IMR-90 (cell line): Measurements from ENCODE around the gene LRRN2. TPM values are rescaled to one million over a fixed set of nuclear protein-coding genes. Genes with fewer than 3 reads are reported as not detected.

Experiments used
- ATAC-seq: fragments of 200-7000 bp; cut with Tn5 transposase; 2 replicates; pipeline ENCODE4 v1.9.1; 2020; ENCODE audit warnings: low read depth, mild to moderate bottlenecking, moderate library complexity
- BruUV-seq: library from RNA; stranded (reverse); fragments of 400-500 nt; replicated peaks from 2 replicates; lab custom pipeline; 2021; lab: Mats Ljungman, UMichigan
- CTCF ChIA-PET: fragments of 300-600 bp; formaldehyde crosslinking; extraction: SDS; loops from one replicate; lab custom pipeline; 2021; ENCODE audit warnings: antibody characterized with exemption; lab: Yijun Ruan, JAX
- POLR2A ChIA-PET: fragments of 300-600 bp; sonication (Branson Sonifier 250); formaldehyde crosslinking; loops from one replicate; lab custom pipeline; 2022; ENCODE audit warnings: antibody characterized with exemption; ENCODE audit not compliant: unreplicated experiment; lab: Charles Lee
- DNase-seq: peaks from one replicate; pipeline ENCODE4 v3.0.0; 2013
- H2AFZ ChIP-seq: replicated peaks from 2 replicates; pipeline ENCODE3; 2013; ENCODE audit warnings: low read length, mild to moderate bottlenecking; ENCODE audit not compliant: poor library complexity
- H2AK5ac ChIP-seq: 2 replicates; pipeline ENCODE4 v1.6.1; 2013; ENCODE audit warnings: low read depth, low read length, inconsistent platforms
- H2AK9ac ChIP-seq: replicated peaks from 2 replicates; pipeline ENCODE3; 2013; ENCODE audit warnings: mild to moderate bottlenecking, low read depth, low read length, moderate library complexity; ENCODE audit not compliant: poor library complexity
- H2BK120ac ChIP-seq: 2 replicates; pipeline ENCODE4 v1.6.1; 2013; ENCODE audit warnings: low read depth, low read length, inconsistent platforms
- H2BK15ac ChIP-seq: 3 replicates; pipeline ENCODE4 v1.6.1; 2013; ENCODE audit warnings: low read depth, low read length, inconsistent platforms
- H2BK20ac ChIP-seq: 2 replicates; pipeline ENCODE4 v1.6.1; 2013; ENCODE audit warnings: low read depth, mild to moderate bottlenecking, inconsistent platforms, low read length, moderate library complexity
- H2BK5ac ChIP-seq: 2 replicates; pipeline ENCODE4 v1.6.1; 2013; ENCODE audit warnings: mild to moderate bottlenecking, low read depth, low read length, inconsistent platforms; ENCODE audit not compliant: poor library complexity, severe bottlenecking
- H3K14ac ChIP-seq: replicated peaks from 2 replicates; pipeline ENCODE4 v1.6.1; 2013; ENCODE audit warnings: low read depth, low read length, inconsistent platforms
- H3K18ac ChIP-seq: 2 replicates; pipeline ENCODE4 v1.6.1; 2013; ENCODE audit warnings: low read depth, low read length, control low read depth
- H3K23ac ChIP-seq: 2 replicates; pipeline ENCODE4 v1.6.1; 2013; ENCODE audit warnings: low read depth, low read length, inconsistent platforms
- H3K27ac ChIP-seq: 2 replicates; pipeline ENCODE4 v1.5.1; 2013; ENCODE audit warnings: mild to moderate bottlenecking, control low read depth, low read length; ENCODE audit not compliant: insufficient read depth
- H3K27me3 ChIP-seq: 2 replicates; pipeline ENCODE4 v1.6.1; 2013; ENCODE audit warnings: low read length; ENCODE audit not compliant: control insufficient read depth, insufficient read depth
- H3K36me3 ChIP-seq: 2 replicates; pipeline ENCODE4 v1.6.1; 2013; ENCODE audit warnings: low read length, mixed read lengths; ENCODE audit not compliant: control insufficient read depth, insufficient read depth
- H3K4ac ChIP-seq: 2 replicates; pipeline ENCODE4 v1.6.1; 2013; ENCODE audit warnings: low read depth, low read length, inconsistent platforms
- H3K4me1 ChIP-seq: 2 replicates; pipeline ENCODE4 v1.6.1; 2013; ENCODE audit warnings: low read length, mixed read lengths; ENCODE audit not compliant: control insufficient read depth, insufficient read depth
- H3K4me2 ChIP-seq: 2 replicates; pipeline ENCODE4 v1.6.1; 2013; ENCODE audit warnings: low read depth, mild to moderate bottlenecking, control low read depth, low read length, moderate library complexity
- H3K4me3 ChIP-seq: 2 replicates; pipeline ENCODE4 v1.5.1; 2013; ENCODE audit warnings: low read depth, mild to moderate bottlenecking, control low read depth, low read length, moderate library complexity; ENCODE audit not compliant: insufficient read depth
- H3K56ac ChIP-seq: 2 replicates; pipeline ENCODE4 v1.6.1; 2013; ENCODE audit warnings: low read length, inconsistent platforms; ENCODE audit not compliant: insufficient read depth; ENCODE audit errors: extremely low read depth
- H3K79me1 ChIP-seq, 2 experiments: 2 replicates each; pipeline ENCODE4 v1.6.1; 2013; ENCODE audit warnings: low read length in 2 of 2, inconsistent platforms in 1 of 2, low read depth in 1 of 2
- H3K9ac ChIP-seq: 2 replicates; pipeline ENCODE4 v1.6.1; 2013; ENCODE audit warnings: low read depth, low read length, control low read depth
- H3K9me1 ChIP-seq: 2 replicates; pipeline ENCODE4 v1.6.1; 2013; ENCODE audit warnings: low read length, inconsistent platforms; ENCODE audit not compliant: insufficient read depth
- H3K9me3 ChIP-seq: 2 replicates; pipeline ENCODE4 v1.6.1; 2013; ENCODE audit warnings: low read length; ENCODE audit not compliant: control insufficient read depth, insufficient read depth
- H4K20me1 ChIP-seq: 2 replicates; pipeline ENCODE4 v1.6.1; 2013; ENCODE audit warnings: low read length, inconsistent platforms; ENCODE audit not compliant: insufficient read depth
- H4K5ac ChIP-seq: 2 replicates; pipeline ENCODE4 v1.6.1; 2013; ENCODE audit warnings: mild to moderate bottlenecking, low read depth, low read length, control low read depth
- H4K8ac ChIP-seq, 2 experiments: 2 replicates each; pipeline ENCODE4 v1.6.1; 2013; ENCODE audit warnings: low read depth in 2 of 2, low read length in 2 of 2, control low read depth in 1 of 2, inconsistent platforms in 1 of 2
- H4K91ac ChIP-seq: 2 replicates; pipeline ENCODE4 v1.6.1; 2013; ENCODE audit warnings: low read depth, low read length, inconsistent platforms; ENCODE audit not compliant: insufficient read depth
- CEBPB ChIP-seq: IDR thresholded peaks from 2 replicates; pipeline ENCODE4 v1.6.1; 2012; ENCODE audit warnings: low read depth, low read length, improper control_type of control experiment
- MXI1 ChIP-seq: IDR thresholded peaks from 2 replicates; pipeline ENCODE4 v1.6.1; 2012; ENCODE audit warnings: low read depth, mild to moderate bottlenecking, low read length, moderate library complexity, borderline replicate concordance
- WGBS, 2 experiments: methylation state at CpG; one replicate each; pipeline versions ENCODE4 v1.1.5 to v1.1.7; 2013; ENCODE audit warnings: missing lambda C conversion rate in 2 of 2; ENCODE audit not compliant: insufficient read length in 1 of 2; ENCODE audit errors: extremely low coverage in 2 of 2; 5-methylcytosine and 5-hydroxymethylcytosine counted together
- dilution Hi-C: fragments of 300-500 bp; cut with HindIII; formaldehyde crosslinking; loops from one replicate; pipeline ENCODE4 v1.14.3; 2018; ENCODE audit warnings: low sequenced_read_pairs; ENCODE audit not compliant: unreplicated experiment
- in situ Hi-C: fragments of 300-500 bp; cut with MboI; formaldehyde crosslinking; loops from 3 replicates; pipeline ENCODE4 v1.14.3; 2019; ENCODE audit warnings: low sequenced_read_pairs, inconsistent platforms, mixed read lengths
- intact Hi-C: fragments of 100-400 bp; cut with micrococcal nuclease; formaldehyde crosslinking; loops from 2 replicates; pipeline ENCODE4 v1.10.0; 2022
- polyA plus RNA-seq, 3 experiments: library from polyadenylated mRNA; depleted of rRNA; stranded (reverse); fragments of >200 nt; gene quantifications; 2 replicates each; pipeline ENCODE4 v1.2.3, GENCODE V29; 2012; ENCODE audit warnings: low replicate concordance in 1 of 3
- total RNA-seq: library from RNA; depleted of rRNA; stranded (reverse); fragments of >200 nt; gene quantifications from 2 replicates; pipeline ENCODE4 v1.2.3, GENCODE V29; 2012

Gene LRRN2
- total and polyA plus RNA-seq, 2 of the 4 experiments (the other 2 are of a cell fraction), result not detected

DNA sequence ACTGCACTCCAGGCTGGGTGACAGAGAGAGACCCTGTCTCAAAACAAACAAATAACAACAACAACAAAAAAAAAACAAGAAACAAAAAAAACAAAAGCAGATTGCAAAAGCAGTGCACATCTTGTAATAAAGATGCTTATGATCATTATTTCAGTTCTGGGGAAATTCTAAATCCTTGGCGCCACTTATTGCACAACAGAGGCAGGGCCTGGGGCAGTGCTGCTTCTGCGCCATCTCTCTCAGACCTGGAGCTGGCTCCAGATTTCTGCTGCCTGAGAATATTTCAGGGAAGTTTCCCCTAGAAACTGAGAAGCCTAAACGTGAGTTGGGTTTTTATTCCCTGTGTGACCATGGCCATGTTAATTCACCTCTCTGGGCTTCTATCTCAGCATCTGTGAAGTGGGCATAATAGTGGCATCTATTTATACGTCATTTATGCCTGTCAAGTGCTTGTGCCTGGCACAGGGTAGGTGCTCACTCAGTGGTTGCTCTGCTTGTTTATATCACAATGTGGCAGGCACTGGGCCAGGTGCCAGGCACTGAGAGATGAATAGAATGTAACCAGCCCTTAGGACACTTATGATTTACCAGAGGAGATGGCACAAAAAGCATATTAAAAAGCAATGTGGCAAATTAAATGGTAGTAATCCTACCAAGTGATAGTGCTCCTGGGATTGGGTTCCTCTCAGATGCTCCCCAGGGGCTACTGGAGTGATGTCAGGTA is 101.5 kb downstream of the LRRN2 start:
- no TSS peak for BruUV-seq
- intact Hi-C loops, result no loop called here

More for the DNA sequence above, 101.5 kb downstream of the LRRN2 start:
- Histone ChIP-seq H3K14ac (no peak overlapping the region), H3K18ac (no peak overlapping the region), H3K23ac (no peak overlapping the region), H3K9ac (no peak overlapping the region), H4K8ac (no peak overlapping the region), H3K79me1 (no peaks in the 10 kb centered on the region), H2AFZ (no peak overlapping the region), H3K27me3 (no peaks in the 10 kb centered on the region), H2BK5ac (no peak overlapping the region), H3K36me3 (no peaks in the 10 kb centered on the region), H3K9me1 (0 out of 2 replicates have a peak, but pooled peaks cover 3% of the 10 kb centered on the region), H4K20me1 (no peaks in the 10 kb centered on the region), H2BK120ac (no peak overlapping the region), H2BK20ac (no peak overlapping the region), H4K5ac (no peak overlapping the region), H3K4ac (no peak overlapping the region), H2AK9ac (no peak overlapping the region), H3K4me3 (no peak overlapping the region), H2AK5ac (no peak overlapping the region), H3K4me2 (no peak overlapping the region), H3K27ac (no peak overlapping the region), H3K56ac (no peak overlapping the region), H3K4me1 (peaks cover 1% of the 10 kb centered on the region; the same call in 1 of the 2 replicates), H2BK15ac (no peak overlapping the region), H3K9me3 (no peaks in the 10 kb centered on the region), H4K91ac (no peak overlapping the region)
- ATAC-seq (no peak), DNase-seq (no peak)
- WGBS, 2 experiments, result 95% methylated on average over 2 of the region's 4 CpGs; no CpG with 5 or more reads in 1 of the 2 experiments
- dilution Hi-C loops, result no loop called here
- POLR2A ChIA-PET, result no interaction called here
- in situ Hi-C loops, result no loop called here
- CTCF ChIA-PET, result no interaction called here
- TF ChIP-seq CEBPB, result peak; percentile 45
- no peak for TF ChIP-seq MXI1
